ENCODE measurements around the gene NDST1. TPM values are rescaled to one million over a fixed set of nuclear protein-coding genes. Genes with fewer than 3 reads are reported as not detected.

NDST1 gene
- total and polyA plus RNA-seq, 2 donors (not counting 3 experiments of a cell fraction or from before 2014, with no cell fraction given): 38.6 to 102 TPM

DNA sequence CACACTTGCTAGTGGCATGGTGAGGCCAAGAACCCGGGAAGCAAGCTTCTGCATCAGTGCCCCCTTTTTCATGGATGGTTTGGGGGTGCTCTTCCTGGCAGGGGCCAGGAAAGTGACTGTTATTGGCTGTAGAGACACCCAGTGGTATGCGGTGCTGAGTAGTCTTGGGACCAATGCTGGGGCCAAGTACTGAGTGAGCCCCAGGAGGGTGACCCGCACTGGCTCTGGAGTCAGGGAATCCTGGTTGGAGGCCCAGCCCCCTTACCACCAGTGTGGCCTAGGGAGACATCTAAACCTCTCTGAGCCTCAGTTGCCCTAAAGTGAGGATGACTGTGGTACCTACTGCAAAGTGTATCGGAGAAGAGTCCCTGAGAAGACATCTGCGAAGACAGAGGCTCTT lies 91.3 kb downstream of the NDST1 start:
- dilution Hi-C loops (cut with MboI; ENCODE audit: extremely low pct_ligation_motif_present, low sequenced_read_pairs) (no loop called here), intact Hi-C loops (cut with micrococcal nuclease) (no loop called here)
- Histone ChIP-seq H3K4me2 (ENCODE audit: insufficient read depth, low read length) (no peak overlapping the region), H3K9me1 (replicated peaks; ENCODE audit: control insufficient read depth, extremely low read depth, insufficient read depth, low read length) (no peaks in the 10 kb centered on the region), H2AFZ (ENCODE audit: low read depth, low read length) (no peak overlapping the region), H3K27me3 (ENCODE audit: control insufficient read depth in 2 of 2, insufficient read depth in 2 of 2, low read length in 2 of 2) (no peaks in the 10 kb centered on the region), H3K4me3 (replicated peaks in 1 of 3; ENCODE audit: insufficient read depth in 1 of 3, low read depth in 1 of 3, low read length in 3 of 3) (no peak overlapping the region), H3K36me3 (ENCODE audit: control insufficient read depth in 2 of 2, extremely low read depth in 1 of 2, insufficient read depth in 2 of 2, low read length in 2 of 2) (no peaks in the 10 kb centered on the region), H3K27ac (ENCODE audit: insufficient read depth, low read depth, low read length) (no peak overlapping the region), H3K9me3 (replicated peaks; ENCODE audit: control insufficient read depth, insufficient read depth, low read length) (no peaks in the 10 kb centered on the region), H3K4me1 (ENCODE audit: control insufficient read depth, extremely low read depth, insufficient read depth, low read length) (peaks cover 41% of the 10 kb centered on the region), H3K9ac (replicated peaks; ENCODE audit: extremely low read depth, insufficient read depth, low read length) (no peak overlapping the region), H4K20me1 (replicated peaks; ENCODE audit: control insufficient read depth, extremely low read depth, insufficient read depth, low read length) (no peaks in the 10 kb centered on the region), H3K79me2 (ENCODE audit: control insufficient read depth, insufficient read depth, low read length) (no peaks in the 10 kb centered on the region)
- POLR2A ChIA-PET: no interaction called here
- DNase-seq (ENCODE audit: low read depth, low spot score) (no peak), FAIRE-seq (no peak)
- CTCF ChIA-PET: interaction anchor here (1.0 kb wide), 1 partner anchor 10 kb away, joined by 3 read pairs; no protein-coding TSS in a partner anchor
- TF ChIP-seq JUN (IDR thresholded peaks at IDR 0.05; ENCODE audit: borderline replicate concordance, insufficient read depth, insufficient read length, low read depth): no peak
- no TSS peak for BruUV-seq (replicated peaks)

DNA sequence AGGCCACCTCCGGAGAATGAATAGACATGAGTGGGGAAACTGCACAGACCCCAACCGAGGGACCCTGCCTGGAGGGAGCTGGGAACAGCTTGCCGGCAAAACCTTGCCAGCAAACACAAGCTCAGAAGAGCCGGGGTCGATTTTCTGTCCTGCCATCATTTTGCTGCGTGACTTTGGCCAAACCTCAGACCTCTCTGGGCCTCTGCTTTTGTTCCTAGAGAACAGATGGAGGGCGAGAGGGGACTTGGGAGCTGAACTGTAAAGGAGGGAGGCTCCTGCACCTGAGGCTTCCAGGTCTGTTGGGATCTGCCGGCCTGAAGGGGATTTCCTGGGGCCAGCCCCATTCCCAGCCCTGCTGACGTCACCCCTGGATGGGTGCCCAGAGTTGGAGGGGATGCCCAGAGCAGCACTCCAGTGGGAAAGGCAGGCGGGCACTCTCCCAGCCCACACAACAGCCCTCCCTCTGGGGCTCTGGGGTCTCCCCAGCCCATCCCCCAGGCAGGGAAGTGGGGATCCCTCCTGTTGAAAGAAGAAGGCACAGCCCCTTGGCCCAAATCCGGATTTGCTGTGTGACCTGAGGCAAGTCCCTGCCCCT lies 92.1 kb downstream of the NDST1 start:
- no peaks in the 10 kb centered on the region for H4K20me1 ChIP-seq (replicated peaks; ENCODE audit: control insufficient read depth, extremely low read depth, insufficient read depth, low read length)
- no peak for TF ChIP-seq MYC (IDR thresholded peaks at IDR 0.05; ENCODE audit: low read depth, low read length)
- TF ChIP-seq POLR2AphosphoS5 (IDR thresholded peaks at IDR 0.05; ENCODE audit: insufficient read depth, low read depth, low read length): peak; percentile 37
- no peaks in the 10 kb centered on the region for H3K27me3 ChIP-seq (ENCODE audit: control insufficient read depth in 2 of 2, insufficient read depth in 2 of 2, low read length in 2 of 2)
- POLR2A ChIA-PET: interaction anchor here (0.8 kb wide), 1 partner anchor 13 kb away, joined by 3 read pairs; no protein-coding TSS in a partner anchor
- H3K4me2 ChIP-seq (ENCODE audit: insufficient read depth, low read length): no peak overlapping the region
- dilution Hi-C loops (cut with MboI; ENCODE audit: extremely low pct_ligation_motif_present, low sequenced_read_pairs) (no loop called here), intact Hi-C loops (cut with micrococcal nuclease) (loop anchor here (1.0 to 2.0 kb wide), 2 partner anchors 12 to 19 kb away; no protein-coding TSS in a partner anchor)
- H3K9me1 ChIP-seq (replicated peaks; ENCODE audit: control insufficient read depth, extremely low read depth, insufficient read depth, low read length): no peaks in the 10 kb centered on the region
- peaks cover 34% of the 10 kb centered on the region for H3K4me1 ChIP-seq (ENCODE audit: control insufficient read depth, extremely low read depth, insufficient read depth, low read length)
- CTCF ChIA-PET: interaction anchor here (1.0 kb wide), 1 partner anchor 11 kb away, joined by 3 read pairs; no protein-coding TSS in a partner anchor
- peak overlapping the region; percentile 6 for H2AFZ ChIP-seq (ENCODE audit: low read depth, low read length)
- H3K27ac ChIP-seq (ENCODE audit: insufficient read depth, low read depth, low read length): peak overlapping the region; percentile 34
- H3K9me3 ChIP-seq (replicated peaks; ENCODE audit: control insufficient read depth, insufficient read depth, low read length): no peaks in the 10 kb centered on the region
- FAIRE-seq: peak; percentile 86
- peak overlapping the region; percentile 38 for H3K9ac ChIP-seq (replicated peaks; ENCODE audit: extremely low read depth, insufficient read depth, low read length)
- no peaks in the 10 kb centered on the region for H3K79me2 ChIP-seq (ENCODE audit: control insufficient read depth, insufficient read depth, low read length)
- no peaks in the 10 kb centered on the region for H3K36me3 ChIP-seq (ENCODE audit: control insufficient read depth in 2 of 2, extremely low read depth in 1 of 2, insufficient read depth in 2 of 2, low read length in 2 of 2)
- no TSS peak for BruUV-seq (replicated peaks)
- H3K4me3 ChIP-seq (replicated peaks in 1 of 3; ENCODE audit: insufficient read depth in 1 of 3, low read depth in 1 of 3, low read length in 3 of 3): peak overlapping the region in 1 of 3 experiments; percentile 14
- peak; percentile 93 for DNase-seq (ENCODE audit: low read depth, low spot score)

Measured in endothelial cell of umbilical vein (primary cell).